ENCODE measurements around the gene CTSZ. TPM values are rescaled to one million over a fixed set of nuclear protein-coding genes. Genes with fewer than 3 reads are reported as not detected.
"Not testable (repeated sequence)": the region's sequence is repeated elsewhere in the genome, so short reads cannot be mapped to it uniquely, and the experiment has no call there.

CTSZ gene
- total RNA-seq, 1 donor from 2014 or later, result 250 TPM

DNA sequence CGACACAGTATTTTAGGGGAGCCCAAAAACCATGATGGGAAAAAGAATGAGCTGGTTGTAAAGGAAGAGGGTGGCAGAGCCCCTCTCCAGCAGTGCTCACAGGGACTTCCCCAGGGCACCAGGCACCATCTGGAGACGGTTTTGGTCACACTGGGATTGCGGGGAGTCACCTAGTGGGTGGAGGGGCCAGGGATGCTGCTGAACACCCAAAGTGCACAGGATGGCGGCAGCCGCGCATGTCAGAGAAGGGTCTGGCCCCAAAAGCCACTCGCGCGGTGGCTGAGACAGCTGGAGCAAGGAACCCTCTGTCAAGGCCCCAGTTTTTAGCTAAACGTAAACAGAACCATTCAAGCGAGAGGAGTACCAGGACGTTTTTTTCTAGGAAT lies 10.8 kb downstream of the CTSZ start:
- no peak for DNase-seq

DNA sequence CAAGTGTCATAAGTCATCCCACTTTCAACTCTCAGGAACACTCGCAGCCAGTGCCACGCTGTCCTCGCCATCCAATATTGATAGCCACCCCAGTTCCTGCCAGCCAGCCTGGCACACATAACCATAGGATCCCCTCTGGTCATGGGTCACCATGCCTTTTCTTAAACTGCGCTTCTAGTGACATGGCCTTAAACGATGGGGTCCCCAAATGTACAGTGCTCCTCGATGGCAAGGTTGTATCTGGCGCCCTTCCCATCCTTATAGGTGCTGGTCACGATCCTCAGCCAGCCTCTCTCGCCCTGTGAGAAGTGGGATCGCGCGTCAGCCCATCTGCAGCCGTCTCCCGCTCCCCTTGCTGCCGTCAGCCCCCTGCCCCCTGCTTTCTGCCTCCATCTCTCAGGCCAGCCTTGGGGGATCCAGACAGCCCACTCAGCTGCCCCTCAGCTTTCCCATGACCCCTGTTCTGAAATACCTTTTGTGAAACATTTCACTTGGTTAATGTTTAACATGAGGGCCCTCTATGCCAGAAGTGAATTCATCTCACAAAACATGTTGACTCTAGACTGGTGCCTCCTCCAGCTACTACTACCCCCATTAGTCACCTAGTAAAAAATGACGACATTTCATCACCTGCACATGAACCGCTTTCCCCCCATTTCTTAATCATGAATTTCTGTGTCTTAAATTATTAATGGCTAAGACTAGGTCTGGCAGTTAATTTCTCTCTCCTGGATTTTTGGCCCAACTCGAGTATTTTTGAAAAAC lies 11.4 kb downstream of the CTSZ start:
- no peak for DNase-seq

DNA sequence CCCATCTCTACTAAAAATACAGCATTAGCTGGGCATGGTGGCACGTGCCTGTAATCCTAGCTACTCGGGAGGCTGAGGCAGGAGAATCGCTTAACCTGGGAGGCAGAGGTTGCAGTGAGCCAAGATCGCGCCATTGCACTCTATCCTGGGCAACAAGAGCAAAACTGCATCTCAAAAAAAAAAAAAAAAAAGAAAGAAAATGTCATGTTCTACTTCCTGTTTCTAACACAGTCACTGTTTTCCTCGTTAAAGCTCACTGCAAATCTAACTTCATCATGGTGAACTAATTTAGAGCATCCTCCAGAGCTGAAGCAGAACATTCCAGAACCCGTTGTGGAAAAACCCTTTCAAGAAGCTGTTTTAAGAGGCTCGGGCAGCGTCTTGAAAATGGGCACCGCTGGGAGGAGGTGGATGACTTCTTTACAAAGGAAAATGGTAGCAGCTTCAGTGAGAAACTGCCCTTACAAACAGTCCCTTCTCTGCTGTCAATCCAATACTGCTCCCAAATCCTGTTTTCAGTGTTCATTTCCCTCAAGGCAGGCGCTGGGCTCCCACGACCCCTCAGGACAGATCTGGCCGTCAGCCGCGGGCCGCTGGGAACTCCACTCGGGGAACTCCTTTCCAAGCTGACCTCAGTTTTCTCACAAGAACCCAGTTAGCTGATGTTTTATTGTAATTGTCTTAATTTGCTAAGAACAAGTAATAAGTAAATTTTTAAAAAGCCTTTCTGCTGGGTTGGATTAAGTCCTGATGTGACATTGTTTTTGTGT lies 12.5 kb downstream of the CTSZ start:
- no peak for DNase-seq

GRCh38 chr20:58993332-58994248 lies 13.5 kb downstream of the CTSZ start:
- DNase-seq, result no peak

- no peak for DNase-seq
Measured at GRCh38 chr20:58992911-58993310, 14.1 kb downstream of the CTSZ start.

- no peak for DNase-seq
Measured at GRCh38 chr20:58991715-58992114, 15.3 kb downstream of the CTSZ start.

GRCh38 chr20:58990651-58991445 lies 16.2 kb downstream of the CTSZ start:
- no peak for DNase-seq

DNA sequence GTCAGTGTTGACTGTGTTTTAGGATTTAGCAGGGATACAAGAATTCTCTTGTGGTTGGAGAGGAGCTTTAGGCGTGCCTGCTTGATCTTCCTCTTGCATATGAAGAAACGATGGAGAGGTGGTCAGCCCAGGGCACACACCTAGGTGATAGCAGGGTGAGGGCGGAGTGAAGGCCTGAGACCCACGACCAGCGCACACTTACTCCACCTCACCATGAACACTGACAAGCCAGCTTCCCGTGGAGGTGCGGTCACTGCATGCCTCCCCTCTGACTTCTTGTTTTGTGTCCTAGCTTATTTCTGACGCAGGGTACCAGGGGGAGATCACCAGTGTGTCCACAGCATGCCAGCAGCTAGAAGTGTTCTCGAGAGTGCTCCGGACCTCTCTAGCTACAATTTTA lies 17.9 kb downstream of the CTSZ start:
- no peak for DNase-seq

- no peak for DNase-seq
Measured at GRCh38 chr20:58988565-58988882, 18.5 kb downstream of the CTSZ start.

DNA sequence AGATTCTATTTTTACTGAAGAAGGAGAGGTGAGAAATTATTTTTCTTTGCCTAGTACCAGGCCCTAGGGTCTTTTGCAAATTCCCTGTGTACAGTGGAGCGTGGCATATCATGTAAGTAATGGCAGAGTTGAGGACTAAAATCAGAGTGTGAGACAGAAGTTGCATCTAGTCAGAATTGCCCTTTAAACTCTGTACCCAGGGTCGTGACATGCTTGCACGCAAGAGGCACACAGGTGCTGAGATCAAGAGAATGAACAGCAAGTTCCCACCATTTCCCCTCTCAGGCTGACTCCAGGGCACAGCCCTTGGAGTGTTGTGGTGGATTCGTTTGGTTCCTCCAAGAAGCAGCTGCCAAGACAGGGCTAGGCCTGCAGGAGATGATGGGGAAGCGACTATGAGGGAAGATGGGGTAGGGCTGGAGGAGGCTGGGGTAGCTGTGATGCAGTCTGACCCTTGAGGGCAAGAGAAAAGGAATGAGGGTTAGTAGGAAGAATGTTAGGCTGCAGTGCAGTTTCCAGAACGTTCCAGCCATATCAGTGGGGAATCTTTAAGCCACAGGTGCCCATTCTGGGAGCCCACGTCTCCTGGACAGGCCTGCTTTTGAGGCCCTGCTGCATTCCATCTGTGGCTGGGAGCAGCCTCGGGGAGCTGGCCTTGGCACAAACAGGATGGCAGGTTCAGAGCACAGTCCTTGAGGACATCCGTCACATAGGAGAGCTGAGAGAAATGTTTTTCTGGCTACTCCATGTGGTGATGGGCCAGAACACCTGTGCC lies 19.1 kb downstream of the CTSZ start:
- DNase-seq, result no peak

DNA sequence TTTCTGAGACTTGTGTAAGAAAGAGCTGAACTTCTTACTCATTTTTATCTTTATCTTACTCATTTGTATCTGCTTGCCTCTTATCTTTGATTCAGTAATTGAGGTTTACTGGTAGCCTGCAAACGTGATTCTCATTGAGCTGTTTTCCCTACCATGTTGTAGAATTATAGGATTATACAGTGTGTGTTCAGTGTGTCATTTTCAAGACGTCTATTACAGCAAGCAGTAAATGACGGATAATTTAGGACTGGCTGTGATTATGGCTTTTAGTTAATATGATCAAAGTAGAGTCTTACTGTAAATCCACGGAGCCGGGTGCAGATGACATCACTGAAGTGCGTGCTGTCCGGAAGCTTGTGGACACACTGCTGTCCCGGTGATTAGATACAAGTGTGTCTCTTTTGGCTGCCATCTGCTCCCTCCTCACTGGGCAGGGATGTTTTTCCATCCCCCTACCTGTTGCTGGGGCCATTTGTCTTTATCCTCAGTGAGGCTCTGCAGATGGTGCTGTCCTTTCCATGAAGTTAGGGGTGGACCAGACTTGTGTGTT lies 20.0 kb downstream of the CTSZ start:
- DNase-seq, result no peak

DNA sequence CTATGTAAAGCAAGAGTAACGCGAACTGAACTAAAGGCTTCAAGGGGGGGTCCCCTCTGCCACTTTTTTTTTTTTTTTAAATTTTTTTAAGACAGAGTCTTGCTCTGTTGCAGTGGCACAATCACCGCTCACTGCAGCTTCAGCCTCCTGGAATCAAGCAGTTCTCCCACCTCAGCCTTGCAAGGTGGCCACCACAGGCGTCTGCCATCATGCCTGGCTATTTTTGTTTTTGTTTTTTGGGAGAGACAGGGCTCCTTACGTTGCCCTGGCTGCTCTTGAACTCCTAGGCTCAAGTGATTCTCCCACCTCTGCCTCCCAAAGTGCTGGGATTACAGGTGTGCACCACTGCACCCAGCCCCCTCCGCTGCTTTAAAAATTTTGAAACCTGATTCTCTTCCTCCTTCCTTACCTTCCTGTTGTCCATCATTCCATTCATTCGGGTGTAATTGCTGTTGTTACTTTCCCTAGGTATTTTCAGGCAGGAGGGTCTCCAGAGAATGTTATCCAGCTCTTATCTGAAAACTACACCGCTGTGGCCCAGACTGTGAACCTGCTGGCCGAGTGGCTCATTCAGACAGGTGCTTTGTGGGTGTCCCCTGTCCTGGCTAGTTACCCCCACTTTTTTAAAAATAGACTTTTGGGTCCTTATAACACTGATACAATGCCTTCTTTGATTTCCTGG lies 20.6 kb downstream of the CTSZ start:
- no peak for DNase-seq

DNA sequence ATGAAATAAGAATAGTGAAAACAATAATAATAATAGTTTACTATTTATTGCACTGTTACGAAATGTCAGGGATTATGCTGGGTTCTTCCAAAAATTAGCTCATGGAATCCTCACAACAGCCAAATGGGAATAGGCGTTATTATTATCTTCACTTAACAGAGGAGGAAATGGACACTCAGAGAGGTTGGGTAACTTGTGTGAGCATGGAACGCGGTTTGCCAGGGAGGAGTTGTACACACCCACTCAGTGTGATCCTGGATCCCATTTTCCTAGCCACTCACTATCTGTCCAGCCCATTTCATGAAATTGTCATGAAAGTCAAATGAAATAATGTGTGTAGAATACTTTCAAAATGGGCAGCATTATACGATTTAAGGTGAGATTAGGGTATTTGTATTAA lies 21.4 kb downstream of the CTSZ start:
- no peak for DNase-seq

- DNase-seq, result no peak
Measured at GRCh38 chr20:58984691-58985090, 22.4 kb downstream of the CTSZ start.

DNA sequence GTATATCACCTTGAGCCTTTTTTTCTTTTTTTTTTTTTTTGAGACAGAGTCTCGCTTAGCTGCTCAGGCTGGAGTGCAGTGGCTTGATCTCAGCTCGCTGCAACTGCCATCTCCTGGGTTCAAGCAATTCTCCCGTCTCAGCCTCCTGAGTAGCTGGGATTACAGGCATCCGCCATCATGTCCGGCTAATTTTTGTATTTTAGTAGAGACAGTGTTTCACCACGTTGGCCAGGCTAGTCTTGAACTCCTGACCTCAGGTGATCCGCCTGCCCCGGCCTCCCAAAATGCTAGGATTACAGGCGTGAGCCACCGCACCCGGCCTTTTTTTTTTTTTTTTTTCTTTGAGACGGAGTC lies 24.0 kb downstream of the CTSZ start:
- not testable (repeated sequence) for DNase-seq

DNA sequence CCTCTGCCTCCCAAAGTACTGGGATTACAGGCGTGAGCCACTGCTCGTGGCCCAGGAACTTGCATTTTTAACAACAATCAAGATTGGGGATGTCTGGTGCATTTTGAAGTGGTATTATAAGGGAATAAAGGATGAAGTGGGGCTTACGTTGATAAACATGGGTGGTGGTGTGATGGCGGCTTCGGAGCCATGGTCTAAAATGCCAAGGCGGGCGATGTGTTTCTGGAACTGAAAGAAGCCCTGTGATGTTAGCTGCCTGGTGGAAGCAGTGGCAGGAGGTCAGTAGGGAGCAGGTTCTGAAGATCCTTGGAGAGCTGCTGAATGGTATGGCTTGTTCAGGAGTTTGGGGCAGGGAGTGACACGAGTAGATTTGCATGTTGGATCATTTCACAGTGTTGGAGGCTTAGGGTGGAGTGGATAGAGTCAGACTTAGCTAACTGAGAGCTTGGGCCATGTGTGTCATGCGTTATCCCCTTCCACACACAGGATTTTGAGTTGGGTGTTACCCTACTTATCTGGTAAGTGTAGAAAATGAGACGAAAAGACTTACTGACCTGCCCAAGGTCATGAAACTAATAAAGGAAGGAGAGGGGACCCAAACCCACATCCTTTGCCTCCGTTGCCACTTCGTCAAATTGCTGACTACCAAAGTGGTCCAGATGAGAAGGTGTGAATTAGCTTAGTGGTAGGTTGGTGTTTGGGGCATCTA lies 24.5 kb downstream of the CTSZ start:
- DNase-seq, result no peak

DNA sequence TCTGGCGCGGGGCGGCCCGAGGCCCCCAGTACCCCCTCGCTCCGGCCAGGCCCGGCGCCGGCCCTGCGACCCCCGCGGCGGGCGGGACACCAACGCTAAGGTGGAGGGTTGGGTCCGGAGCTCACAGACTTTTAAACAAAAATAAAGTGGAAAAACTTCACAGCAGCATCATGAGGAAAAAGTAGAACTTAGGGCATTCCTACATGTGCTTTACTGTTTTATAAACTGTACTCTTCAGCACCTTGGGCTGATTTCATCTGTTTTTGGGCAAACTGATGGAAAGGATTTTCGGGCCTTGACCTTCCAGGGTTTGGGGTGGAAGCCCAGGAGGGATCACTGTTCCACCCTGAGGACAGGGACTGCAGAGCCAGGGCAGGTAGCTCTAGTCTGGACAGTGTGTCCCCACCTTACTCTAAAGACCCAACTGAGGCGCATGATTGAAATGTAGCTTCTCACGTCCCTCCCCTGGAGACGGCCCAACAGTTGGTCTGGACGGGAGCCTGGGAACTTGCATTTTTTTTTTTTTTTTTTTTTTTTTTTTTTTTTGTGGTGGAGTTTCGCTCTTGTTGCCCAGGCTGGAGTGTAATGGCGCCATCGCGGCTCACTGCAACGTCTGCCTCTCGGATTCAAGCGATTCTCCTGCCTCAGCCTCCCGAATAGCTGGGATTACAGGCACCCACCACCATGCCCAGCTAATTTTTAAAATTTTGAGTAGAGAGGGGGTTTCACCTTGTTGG lies 25.3 kb downstream of the CTSZ start:
- peak; percentile 34 for DNase-seq

DNA sequence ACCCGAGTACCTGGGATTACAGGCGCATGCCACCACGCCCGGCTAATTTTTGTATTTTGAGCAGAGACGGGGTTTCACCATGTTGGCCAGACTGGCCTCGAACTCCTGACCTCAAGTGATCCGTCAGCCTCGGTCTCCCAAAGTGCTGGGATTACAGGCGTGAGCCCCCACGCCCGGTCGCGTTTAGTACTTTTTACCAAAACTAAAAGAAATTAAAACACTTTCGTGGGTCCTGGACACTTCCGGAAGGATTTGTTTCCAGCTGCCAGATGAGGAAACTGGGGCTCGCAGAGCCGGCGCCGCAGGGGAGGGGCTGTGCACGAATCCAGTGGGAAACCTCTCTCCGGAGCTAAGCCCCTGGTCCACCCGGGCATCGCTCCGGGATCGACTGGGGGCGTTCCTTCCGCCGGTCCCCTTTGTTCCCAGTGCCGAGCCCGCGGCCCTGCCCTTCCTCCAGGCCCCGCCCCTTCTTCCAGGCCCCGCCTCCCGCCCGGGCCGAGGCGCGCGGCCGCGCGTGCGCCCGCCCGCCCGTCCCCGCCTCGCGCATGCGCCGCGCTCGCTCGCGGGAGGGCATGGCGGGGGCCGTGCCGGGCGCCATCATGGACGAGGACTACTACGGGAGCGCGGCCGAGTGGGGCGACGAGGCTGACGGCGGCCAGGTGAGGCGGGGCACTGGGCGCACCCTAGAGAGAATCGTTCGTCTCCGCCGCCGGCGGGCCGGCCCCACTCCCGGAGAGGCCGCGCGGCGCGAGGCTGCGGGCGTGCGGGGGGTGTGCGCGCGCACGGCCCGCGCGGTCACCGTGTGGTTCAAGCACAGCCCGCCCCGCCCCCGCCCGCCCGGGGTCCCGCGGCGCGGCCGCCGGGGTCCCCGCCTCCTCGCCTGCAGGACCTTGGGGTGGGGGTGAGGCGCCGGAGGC lies 26.1 kb downstream of the CTSZ start, which contains the start of gene NELFCD:
TSS of gene NELFCD (plus strand) at position 546 of the 917 bp plus-strand sequence. CDS start at position 600, 54 bp downstream.
- DNase-seq, result peak; percentile 89

All from dermis blood vessel endothelial cell (primary cell).